HEK293 (cell line): ENCODE measurements around the gene ATP6V0E2.

Source experiments
- GLI2 ChIP-seq: fragments of 450-650 bp; formaldehyde crosslinking; IDR thresholded peaks from 2 replicates; pipeline ENCODE4; 2017; ENCODE audit warnings: missing biosample characterization, missing genetic modification characterization, low read depth, borderline replicate concordance
- KLF8 ChIP-seq: fragments of 450-650 bp; formaldehyde crosslinking; IDR thresholded peaks from 2 replicates; pipeline ENCODE4 v1.5.1; 2016; ENCODE audit warnings: missing biosample characterization, missing genetic modification characterization
- OSR2 ChIP-seq: fragments of 450-650 bp; formaldehyde crosslinking; IDR thresholded peaks from 2 replicates; pipeline ENCODE4 v1.5.1; 2016; ENCODE audit warnings: missing biosample characterization, missing genetic modification characterization
- SCRT1 ChIP-seq: fragments of 450-650 bp; formaldehyde crosslinking; IDR thresholded peaks from 2 replicates; pipeline ENCODE4 v1.5.1; 2016; ENCODE audit warnings: missing biosample characterization, missing genetic modification characterization, borderline replicate concordance
- SETDB1 ChIP-seq: IDR thresholded peaks from one replicate; pipeline ENCODE4 v1.6.1; 2017; ENCODE audit warnings: mild to moderate bottlenecking, low read length, moderate library complexity, mixed read lengths; ENCODE audit not compliant: insufficient read length
- ZBTB48 ChIP-seq: fragments of 450-650 bp; formaldehyde crosslinking; IDR thresholded peaks from 2 replicates; pipeline ENCODE4 v1.5.1; 2016; ENCODE audit warnings: missing biosample characterization, missing genetic modification characterization
- ZFHX2 ChIP-seq: fragments of 450-650 bp; formaldehyde crosslinking; conservative IDR thresholded peaks from 2 replicates; pipeline ENCODE4 v1.5.1; 2016; ENCODE audit warnings: missing biosample characterization, missing genetic modification characterization
- ZFP69B ChIP-seq: fragments of 450-650 bp; formaldehyde crosslinking; IDR thresholded peaks from 2 replicates; pipeline ENCODE4 v1.5.1; 2016; ENCODE audit warnings: missing biosample characterization, missing genetic modification characterization
- ZIC2 ChIP-seq: fragments of 450-650 bp; formaldehyde crosslinking; IDR thresholded peaks from 2 replicates; pipeline ENCODE4 v1.5.1; 2016; ENCODE audit warnings: missing biosample characterization, missing genetic modification characterization
- ZNF112 ChIP-seq: fragments of 450-650 bp; formaldehyde crosslinking; IDR thresholded peaks from 2 replicates; pipeline ENCODE4 v1.5.0; 2017; ENCODE audit warnings: missing biosample characterization, missing genetic modification characterization
- ZNF16 ChIP-seq: fragments of 450-650 bp; formaldehyde crosslinking; IDR thresholded peaks from 2 replicates; pipeline ENCODE4 v1.5.1; 2016; ENCODE audit warnings: low read depth, missing biosample characterization, missing genetic modification characterization
- ZNF184 ChIP-seq: fragments of 450-650 bp; IDR thresholded peaks from 2 replicates; pipeline ENCODE4 v1.5.1; 2018; ENCODE audit warnings: missing biosample characterization, mild to moderate bottlenecking, missing genetic modification characterization
- ZNF19 ChIP-seq: fragments of 450-650 bp; formaldehyde crosslinking; IDR thresholded peaks from 2 replicates; pipeline ENCODE4; 2016; ENCODE audit warnings: missing biosample characterization, missing genetic modification characterization, low read depth
- ZNF221 ChIP-seq: fragments of 450-650 bp; formaldehyde crosslinking; IDR thresholded peaks from 2 replicates; pipeline ENCODE4 v1.5.1; 2017; ENCODE audit warnings: missing biosample characterization, missing genetic modification characterization, borderline replicate concordance
- ZNF426 ChIP-seq: fragments of 450-650 bp; formaldehyde crosslinking; IDR thresholded peaks from 2 replicates; pipeline ENCODE4 v1.5.1; 2017; ENCODE audit warnings: missing biosample characterization, missing genetic modification characterization, mild to moderate bottlenecking, inconsistent platforms, moderate library complexity
- ZNF473 ChIP-seq: fragments of 450-650 bp; formaldehyde crosslinking; IDR thresholded peaks from 2 replicates; pipeline ENCODE4 v1.5.1; 2017; ENCODE audit warnings: missing biosample characterization, missing genetic modification characterization
- ZNF529 ChIP-seq: fragments of 450-650 bp; formaldehyde crosslinking; IDR thresholded peaks from 2 replicates; pipeline ENCODE4 v1.5.1; 2017; ENCODE audit warnings: missing genetic modification characterization, missing biosample characterization; ENCODE audit not compliant: insufficient replicate concordance
- ZNF544 ChIP-seq: fragments of 450-650 bp; formaldehyde crosslinking; IDR thresholded peaks from 2 replicates; pipeline ENCODE4 v1.5.0; 2017; ENCODE audit warnings: missing biosample characterization, missing genetic modification characterization
- ZNF621 ChIP-seq: fragments of 450-650 bp; formaldehyde crosslinking; IDR thresholded peaks from 2 replicates; pipeline ENCODE4 v1.5.1; 2017; ENCODE audit warnings: missing biosample characterization, missing genetic modification characterization
- ZNF76 ChIP-seq: fragments of 450-650 bp; formaldehyde crosslinking; IDR thresholded peaks from 2 replicates; pipeline ENCODE4; 2016; ENCODE audit warnings: low read depth, missing biosample characterization, missing genetic modification characterization, borderline replicate concordance
- ZNF776 ChIP-seq: fragments of 450-650 bp; formaldehyde crosslinking; IDR thresholded peaks from 2 replicates; pipeline ENCODE4 v1.5.0; 2017; ENCODE audit warnings: missing biosample characterization, missing genetic modification characterization, borderline replicate concordance
- ZSCAN30 ChIP-seq: fragments of 450-650 bp; IDR thresholded peaks from 2 replicates; pipeline ENCODE4 v1.5.1; 2018; ENCODE audit warnings: missing biosample characterization, mild to moderate bottlenecking, missing genetic modification characterization, moderate library complexity
- TF ChIP-seq, protein P1 (sequence below): fragments of 450-650 bp; formaldehyde crosslinking; IDR thresholded peaks from 2 replicates; pipeline ENCODE4 v1.5.1; 2016; ENCODE audit warnings: missing biosample characterization, missing genetic modification characterization
- TF ChIP-seq, protein P2 (sequence below): fragments of 450-650 bp; formaldehyde crosslinking; IDR thresholded peaks from 2 replicates; pipeline ENCODE4 v1.5.1; 2016; ENCODE audit warnings: missing biosample characterization, missing genetic modification characterization, low read depth
- TF ChIP-seq, protein P3 (sequence below): fragments of 450-650 bp; formaldehyde crosslinking; IDR thresholded peaks from 2 replicates; pipeline ENCODE4 v1.5.1; 2017; ENCODE audit warnings: missing biosample characterization, missing genetic modification characterization
- TF ChIP-seq, protein P4 (sequence below): fragments of 450-650 bp; formaldehyde crosslinking; IDR thresholded peaks from 2 replicates; pipeline ENCODE4 v1.5.1; 2016; ENCODE audit warnings: missing biosample characterization, missing genetic modification characterization
- TF ChIP-seq, protein P5 (sequence below): fragments of 450-650 bp; formaldehyde crosslinking; IDR thresholded peaks from 2 replicates; pipeline ENCODE4 v1.5.1; 2016; ENCODE audit warnings: missing biosample characterization, missing genetic modification characterization

Gene ATP6V0E2

DNA sequence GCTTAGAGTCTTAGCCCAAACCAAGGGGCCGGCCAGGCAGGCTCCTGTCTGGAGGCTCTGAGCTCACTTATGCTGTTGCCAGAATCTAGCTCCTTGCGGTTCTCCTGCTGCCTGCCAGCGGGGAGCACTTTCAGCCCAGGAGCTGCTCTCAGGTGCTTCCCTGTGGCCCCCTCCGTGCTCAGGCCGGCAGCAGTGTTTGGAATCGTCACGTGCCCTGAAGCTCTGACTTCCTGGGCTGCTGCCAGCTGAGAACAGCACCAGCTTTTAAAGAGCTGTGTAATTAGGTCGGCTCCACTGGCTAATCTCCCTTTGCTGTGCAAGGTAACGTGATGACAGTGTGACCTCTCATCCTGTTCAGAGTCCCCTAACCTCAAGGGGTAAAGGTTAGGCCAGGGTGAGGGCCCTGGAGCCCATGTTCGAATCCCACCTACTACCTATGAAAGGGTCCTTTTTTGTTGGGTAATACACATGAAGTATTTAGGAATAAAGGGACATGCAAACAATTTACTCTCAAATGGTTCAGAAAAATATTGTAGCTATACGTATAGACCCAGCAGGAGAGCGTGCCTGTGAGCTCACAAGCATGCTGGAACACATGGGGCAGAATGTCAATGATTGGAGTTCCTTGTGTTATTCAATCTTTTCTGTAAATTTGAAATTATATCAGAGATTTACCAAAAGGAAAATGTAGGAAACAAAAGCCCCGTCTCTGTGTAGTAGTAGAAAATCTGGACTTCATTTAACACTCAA is 19.0 kb upstream of the ATP6V0E2 start (continued):
- no peak for TF ChIP-seq ZNF473 (tag by site-specific recombination)
- TF ChIP-seq ZNF221 (tag by site-specific recombination), result no peak
- peak; percentile 98 for TF ChIP-seq ZSCAN30 (tag by site-specific recombination)
- TF ChIP-seq ZNF544 (tag by site-specific recombination), result no peak
- TF ChIP-seq, protein P1, sequence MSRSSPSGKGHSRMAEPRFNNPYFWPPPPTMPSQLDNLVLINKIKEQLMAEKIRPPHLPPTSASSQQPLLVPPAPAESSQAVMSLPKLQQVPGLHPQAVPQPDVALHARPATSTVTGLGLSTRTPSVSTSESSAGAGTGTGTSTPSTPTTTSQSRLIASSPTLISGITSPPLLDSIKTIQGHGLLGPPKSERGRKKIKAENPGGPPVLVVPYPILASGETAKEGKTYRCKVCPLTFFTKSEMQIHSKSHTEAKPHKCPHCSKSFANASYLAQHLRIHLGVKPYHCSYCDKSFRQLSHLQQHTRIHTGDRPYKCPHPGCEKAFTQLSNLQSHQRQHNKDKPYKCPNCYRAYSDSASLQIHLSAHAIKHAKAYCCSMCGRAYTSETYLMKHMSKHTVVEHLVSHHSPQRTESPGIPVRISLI (tag by site-specific recombination), result no peak
- TF ChIP-seq ZNF16, result no peak
- no peak for TF ChIP-seq ZNF19
- no peak for TF ChIP-seq ZNF776 (tag by site-specific recombination)
- TF ChIP-seq GLI2, result no peak
- no peak for TF ChIP-seq ZFHX2 (tag by site-specific recombination)
- TF ChIP-seq, protein P2, sequence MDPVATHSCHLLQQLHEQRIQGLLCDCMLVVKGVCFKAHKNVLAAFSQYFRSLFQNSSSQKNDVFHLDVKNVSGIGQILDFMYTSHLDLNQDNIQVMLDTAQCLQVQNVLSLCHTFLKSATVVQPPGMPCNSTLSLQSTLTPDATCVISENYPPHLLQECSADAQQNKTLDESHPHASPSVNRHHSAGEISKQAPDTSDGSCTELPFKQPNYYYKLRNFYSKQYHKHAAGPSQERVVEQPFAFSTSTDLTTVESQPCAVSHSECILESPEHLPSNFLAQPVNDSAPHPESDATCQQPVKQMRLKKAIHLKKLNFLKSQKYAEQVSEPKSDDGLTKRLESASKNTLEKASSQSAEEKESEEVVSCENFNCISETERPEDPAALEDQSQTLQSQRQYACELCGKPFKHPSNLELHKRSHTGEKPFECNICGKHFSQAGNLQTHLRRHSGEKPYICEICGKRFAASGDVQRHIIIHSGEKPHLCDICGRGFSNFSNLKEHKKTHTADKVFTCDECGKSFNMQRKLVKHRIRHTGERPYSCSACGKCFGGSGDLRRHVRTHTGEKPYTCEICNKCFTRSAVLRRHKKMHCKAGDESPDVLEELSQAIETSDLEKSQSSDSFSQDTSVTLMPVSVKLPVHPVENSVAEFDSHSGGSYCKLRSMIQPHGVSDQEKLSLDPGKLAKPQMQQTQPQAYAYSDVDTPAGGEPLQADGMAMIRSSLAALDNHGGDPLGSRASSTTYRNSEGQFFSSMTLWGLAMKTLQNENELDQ (tag by site-specific recombination), result no peak
- TF ChIP-seq ZBTB48 (tag by site-specific recombination), result peak; percentile 66; the same call in 1 of the 2 replicates
- no peak for TF ChIP-seq ZNF112 (tag by site-specific recombination)
- no peak for TF ChIP-seq SCRT1
- TF ChIP-seq ZNF621 (tag by site-specific recombination), result no peak
- peak; percentile 97 for TF ChIP-seq ZIC2
- TF ChIP-seq, protein P3, sequence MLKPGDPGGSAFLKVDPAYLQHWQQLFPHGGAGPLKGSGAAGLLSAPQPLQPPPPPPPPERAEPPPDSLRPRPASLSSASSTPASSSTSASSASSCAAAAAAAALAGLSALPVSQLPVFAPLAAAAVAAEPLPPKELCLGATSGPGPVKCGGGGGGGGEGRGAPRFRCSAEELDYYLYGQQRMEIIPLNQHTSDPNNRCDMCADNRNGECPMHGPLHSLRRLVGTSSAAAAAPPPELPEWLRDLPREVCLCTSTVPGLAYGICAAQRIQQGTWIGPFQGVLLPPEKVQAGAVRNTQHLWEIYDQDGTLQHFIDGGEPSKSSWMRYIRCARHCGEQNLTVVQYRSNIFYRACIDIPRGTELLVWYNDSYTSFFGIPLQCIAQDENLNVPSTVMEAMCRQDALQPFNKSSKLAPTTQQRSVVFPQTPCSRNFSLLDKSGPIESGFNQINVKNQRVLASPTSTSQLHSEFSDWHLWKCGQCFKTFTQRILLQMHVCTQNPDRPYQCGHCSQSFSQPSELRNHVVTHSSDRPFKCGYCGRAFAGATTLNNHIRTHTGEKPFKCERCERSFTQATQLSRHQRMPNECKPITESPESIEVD (tag by site-specific recombination), result no peak
- TF ChIP-seq ZNF76 (tag by site-specific recombination), result no peak
- TF ChIP-seq SETDB1, result no peak
- no peak for TF ChIP-seq ZNF529
- TF ChIP-seq ZFP69B (tag by site-specific recombination), result peak; percentile 42
- no peak for TF ChIP-seq ZNF184 (tag by site-specific recombination)
- TF ChIP-seq, protein P4, sequence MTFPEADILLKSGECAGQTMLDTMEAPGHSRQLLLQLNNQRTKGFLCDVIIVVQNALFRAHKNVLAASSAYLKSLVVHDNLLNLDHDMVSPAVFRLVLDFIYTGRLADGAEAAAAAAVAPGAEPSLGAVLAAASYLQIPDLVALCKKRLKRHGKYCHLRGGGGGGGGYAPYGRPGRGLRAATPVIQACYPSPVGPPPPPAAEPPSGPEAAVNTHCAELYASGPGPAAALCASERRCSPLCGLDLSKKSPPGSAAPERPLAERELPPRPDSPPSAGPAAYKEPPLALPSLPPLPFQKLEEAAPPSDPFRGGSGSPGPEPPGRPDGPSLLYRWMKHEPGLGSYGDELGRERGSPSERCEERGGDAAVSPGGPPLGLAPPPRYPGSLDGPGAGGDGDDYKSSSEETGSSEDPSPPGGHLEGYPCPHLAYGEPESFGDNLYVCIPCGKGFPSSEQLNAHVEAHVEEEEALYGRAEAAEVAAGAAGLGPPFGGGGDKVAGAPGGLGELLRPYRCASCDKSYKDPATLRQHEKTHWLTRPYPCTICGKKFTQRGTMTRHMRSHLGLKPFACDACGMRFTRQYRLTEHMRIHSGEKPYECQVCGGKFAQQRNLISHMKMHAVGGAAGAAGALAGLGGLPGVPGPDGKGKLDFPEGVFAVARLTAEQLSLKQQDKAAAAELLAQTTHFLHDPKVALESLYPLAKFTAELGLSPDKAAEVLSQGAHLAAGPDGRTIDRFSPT (tag by site-specific recombination), result no peak
- TF ChIP-seq ZNF426, result no peak
- TF ChIP-seq KLF8 (tag by site-specific recombination), result no peak
- TF ChIP-seq, protein P5, sequence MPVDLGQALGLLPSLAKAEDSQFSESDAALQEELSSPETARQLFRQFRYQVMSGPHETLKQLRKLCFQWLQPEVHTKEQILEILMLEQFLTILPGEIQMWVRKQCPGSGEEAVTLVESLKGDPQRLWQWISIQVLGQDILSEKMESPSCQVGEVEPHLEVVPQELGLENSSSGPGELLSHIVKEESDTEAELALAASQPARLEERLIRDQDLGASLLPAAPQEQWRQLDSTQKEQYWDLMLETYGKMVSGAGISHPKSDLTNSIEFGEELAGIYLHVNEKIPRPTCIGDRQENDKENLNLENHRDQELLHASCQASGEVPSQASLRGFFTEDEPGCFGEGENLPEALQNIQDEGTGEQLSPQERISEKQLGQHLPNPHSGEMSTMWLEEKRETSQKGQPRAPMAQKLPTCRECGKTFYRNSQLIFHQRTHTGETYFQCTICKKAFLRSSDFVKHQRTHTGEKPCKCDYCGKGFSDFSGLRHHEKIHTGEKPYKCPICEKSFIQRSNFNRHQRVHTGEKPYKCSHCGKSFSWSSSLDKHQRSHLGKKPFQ (tag by site-specific recombination), result no peak; the same call in 1 of the 2 replicates
- peak; percentile 98 for TF ChIP-seq OSR2 (tag by site-specific recombination)
